ENCODE measurements around the gene SAPCD1. TPM values are rescaled to one million over a fixed set of nuclear protein-coding genes. Genes with fewer than 3 reads are reported as not detected.

Gene SAPCD1
- total RNA-seq, 2 donors from 2014 or later, result 1.9 to 15.7 TPM

- 89% methylated on average over 12 of the region's 12 CpGs for WGBS
- DNase-seq (ENCODE audit: low spot score), result no peak
These were observed 49.2 kb downstream of the SAPCD1 start for GRCh38 chr6:31811645-31812044.

GRCh38 chr6:31813465-31813849, 51.0 kb downstream of the SAPCD1 start:
- WGBS, result 95% methylated on average over 7 of the region's 7 CpGs
- TF ChIP-seq CTCF (IDR thresholded peaks at IDR 0.05) (no peak), POLR2AphosphoS5 (IDR thresholded peaks at IDR 0.05) (no peak), POLR2A (IDR thresholded peaks at IDR 0.05) (no peak)
- DNase-seq (ENCODE audit: low spot score), result no peak
- intact Hi-C loops (cut with DNase I), result no loop called here
- Histone ChIP-seq H3K27me3 (replicated peaks; ENCODE audit: insufficient read depth) (no peaks in the 10 kb centered on the region), H3K36me3 (no peaks in the 10 kb centered on the region), H3K4me1 (replicated peaks) (no peaks in the 10 kb centered on the region), H3K9me3 (no peaks in the 10 kb centered on the region), H3K27ac (peak overlapping the region; percentile 100), H3K4me3 (no peak overlapping the region)

More at GRCh38 chr6:31811645-31812044, 49.2 kb downstream of the SAPCD1 start:
- TF ChIP-seq POLR2AphosphoS5 (IDR thresholded peaks at IDR 0.05) (no peak), CTCF (IDR thresholded peaks at IDR 0.05) (no peak), POLR2A (IDR thresholded peaks at IDR 0.05) (no peak)
- Histone ChIP-seq H3K4me1 (replicated peaks) (no peaks in the 10 kb centered on the region), H3K27ac (no peak overlapping the region), H3K4me3 (no peak overlapping the region), H3K36me3 (no peaks in the 10 kb centered on the region), H3K27me3 (replicated peaks; ENCODE audit: insufficient read depth) (no peaks in the 10 kb centered on the region), H3K9me3 (no peaks in the 10 kb centered on the region)
- intact Hi-C loops (cut with DNase I), result no loop called here

Small RNAs within 50 kb of the gene (small RNA-seq; reads per million reads assigned to genes)
- gene LY6G6D, result 0 reads per million in 2 donors
- 0 reads per million in 2 donors for gene MSH5-SAPCD1
- gene RF00019, result 0 reads per million in 2 donors
- gene RNU6-850P, result 0 reads per million in 2 donors
- gene SAPCD1, result 0 reads per million in 2 donors

Other genes starting within 250 kb of the SAPCD1 start
- not detected for gene MCCD1, start 233.7 kb upstream of the SAPCD1 start, total RNA-seq
- gene DDX39B, start 220.7 kb upstream of the SAPCD1 start, total RNA-seq, result 100 to 1,000 TPM; 227 to 390 TPM
- under 1 TPM; 0.36 to 0.74 TPM for gene ATP6V1G2, start 216.0 kb upstream of the SAPCD1 start, total RNA-seq
- gene NFKBIL1, start 215.0 kb upstream of the SAPCD1 start, total RNA-seq, result 10 to 100 TPM; 38.0 to 48.7 TPM
- 1 to 10 TPM in 1 of 2 donors, not detected in 1; 1.2 TPM for gene LTA, start 190.4 kb upstream of the SAPCD1 start, total RNA-seq
- gene TNF, start 187.1 kb upstream of the SAPCD1 start, total RNA-seq, result under 1 TPM in 1 of 2 donors, not detected in 1; 0.23 TPM
- gene LTB, start 180.2 kb upstream of the SAPCD1 start, total RNA-seq, result under 1 TPM in 1 of 2 donors, not detected in 1; 0.97 TPM
- 1 to 10 TPM in 1 of 2 donors, not detected in 1; 3.1 TPM for gene LST1, start 176.4 kb upstream of the SAPCD1 start, total RNA-seq
- not detected for gene NCR3, start 169.7 kb upstream of the SAPCD1 start, total RNA-seq
- 10 to 100 TPM; 11.1 to 14.6 TPM for gene AIF1, start 147.4 kb upstream of the SAPCD1 start, total RNA-seq
- gene PRRC2A, start 141.9 kb upstream of the SAPCD1 start, total RNA-seq, result 100 to 1,000 TPM; 129 to 247 TPM
- gene BAG6, start 110.0 kb upstream of the SAPCD1 start, total RNA-seq, result 100 to 1,000 TPM; 261 to 537 TPM
- gene APOM, start 106.8 kb upstream of the SAPCD1 start, total RNA-seq, result 1 to 10 TPM; 1.6 to 6.8 TPM
- gene C6orf47, start 101.9 kb upstream of the SAPCD1 start, total RNA-seq, result 10 to 100 TPM; 25.5 to 30.1 TPM
- 10 to 100 TPM; 19.7 to 28.1 TPM for gene GPANK1, start 97.7 kb upstream of the SAPCD1 start, total RNA-seq
- 100 to 1,000 TPM; 214 to 285 TPM for gene CSNK2B, start 96.6 kb upstream of the SAPCD1 start, total RNA-seq
- gene LY6G5B, start 92.7 kb upstream of the SAPCD1 start, total RNA-seq, result 10 to 100 TPM in 1 of 2 donors, 1 to 10 TPM in 1; 1.8 to 13.0 TPM
- 1 to 10 TPM; 1.6 to 2.6 TPM for gene LY6G5C, start 81.6 kb upstream of the SAPCD1 start, total RNA-seq
- gene ABHD16A, start 59.3 kb upstream of the SAPCD1 start, total RNA-seq, result 10 to 100 TPM; 78.1 to 83.6 TPM
- 1 to 10 TPM in 1 of 2 donors, not detected in 1; 3.7 TPM for gene LY6G6F, start 55.8 kb upstream of the SAPCD1 start, total RNA-seq
- gene LY6G6D, start 47.3 kb upstream of the SAPCD1 start, total RNA-seq, result not detected
- gene LY6G6C, start 40.9 kb upstream of the SAPCD1 start, total RNA-seq, result not detected
- under 1 TPM in 1 of 2 donors, not detected in 1; 0.74 TPM for gene MPIG6B, start 39.3 kb upstream of the SAPCD1 start, total RNA-seq
- 10 to 100 TPM; 73.3 to 83.7 TPM for gene DDAH2, start 33.4 kb upstream of the SAPCD1 start, total RNA-seq
- gene CLIC1, start 26.1 kb upstream of the SAPCD1 start, total RNA-seq, result 100 to 1,000 TPM; 224 to 331 TPM
- 10 to 100 TPM; 10.5 to 72.4 TPM for gene MSH5, start 22.7 kb upstream of the SAPCD1 start, total RNA-seq
- 10 to 100 TPM in 1 of 2 donors, 1 to 10 TPM in 1; 2.7 to 13.0 TPM for gene VWA7, start 14.7 kb downstream of the SAPCD1 start, total RNA-seq
- gene VARS1, start 33.1 kb downstream of the SAPCD1 start, total RNA-seq, result 10 to 100 TPM; 38.5 to 49.9 TPM
- 10 to 100 TPM; 51.9 to 52.5 TPM for gene LSM2, start 44.3 kb downstream of the SAPCD1 start, total RNA-seq
- gene HSPA1L, start 52.6 kb downstream of the SAPCD1 start, total RNA-seq, result 1 to 10 TPM; 1.5 to 8.5 TPM
- gene HSPA1A, start 52.9 kb downstream of the SAPCD1 start, total RNA-seq, result 100 to 1,000 TPM; 230 to 440 TPM
- gene HSPA1B, start 65.1 kb downstream of the SAPCD1 start, total RNA-seq, result 100 to 1,000 TPM; 331 to 360 TPM
- gene NEU1, start 100.2 kb downstream of the SAPCD1 start, total RNA-seq, result 100 to 1,000 TPM in 1 of 2 donors, 10 to 100 TPM in 1; 88.4 to 117 TPM
- gene SLC44A4, start 116.3 kb downstream of the SAPCD1 start, total RNA-seq, result 100 to 1,000 TPM; 125 to 332 TPM
- 10 to 100 TPM; 53.6 to 92.8 TPM for gene EHMT2, start 135.0 kb downstream of the SAPCD1 start, total RNA-seq
- gene ZBTB12, start 139.4 kb downstream of the SAPCD1 start, total RNA-seq, result 1 to 10 TPM; 3.8 to 4.1 TPM
- gene C2, start 165.1 kb downstream of the SAPCD1 start, total RNA-seq, result 10 to 100 TPM in 1 of 2 donors, 1 to 10 TPM in 1; 7.9 to 16.0 TPM
- gene CFB, start 183.4 kb downstream of the SAPCD1 start, total RNA-seq, result 10 to 100 TPM; 32.1 to 48.6 TPM
- 10 to 100 TPM; 88.9 to 94.0 TPM for gene NELFE, start 196.3 kb downstream of the SAPCD1 start, total RNA-seq
- gene SKIC2, start 196.5 kb downstream of the SAPCD1 start, total RNA-seq, result 10 to 100 TPM; 34.8 to 66.2 TPM
- gene DXO, start 209.5 kb downstream of the SAPCD1 start, total RNA-seq, result 10 to 100 TPM; 21.9 to 36.0 TPM
- gene C4A, start 219.4 kb downstream of the SAPCD1 start, total RNA-seq, result 100 to 1,000 TPM in 1 of 2 donors, 10 to 100 TPM in 1; 32.8 to 196 TPM